Fibroblast of lung (primary cell): Measurements from ENCODE around the gene PF4V1. TPM values are rescaled to one million over a fixed set of nuclear protein-coding genes. Genes with fewer than 3 reads are reported as not detected.

Source experiments
- DNase-seq, 2 donors: peaks; one replicate each; pipeline versions ENCODE4 v3.0.0 to v3.0.0-alpha.2; 2010; ENCODE audit warnings: low read depth in 2 of 2
- H2AFZ ChIP-seq: 2 replicates; pipeline ENCODE4 v1.5.1; 2012; ENCODE audit warnings: low read length, control low read depth, inconsistent platforms
- H3K27ac ChIP-seq: 2 replicates; pipeline ENCODE4 v1.5.1; 2011; ENCODE audit warnings: low read length, control low read depth; ENCODE audit not compliant: insufficient read depth
- H3K27me3 ChIP-seq: 2 replicates; pipeline ENCODE4 v1.5.1; 2011; ENCODE audit warnings: mild to moderate bottlenecking, low read length; ENCODE audit not compliant: control insufficient read depth, insufficient read depth
- H3K36me3 ChIP-seq: 2 replicates; pipeline ENCODE4 v1.5.1; 2011; ENCODE audit warnings: low read length; ENCODE audit not compliant: control insufficient read depth, insufficient read depth
- H3K4me1 ChIP-seq: 2 replicates; pipeline ENCODE4 v1.5.1; 2011; ENCODE audit warnings: low read length; ENCODE audit not compliant: control insufficient read depth, insufficient read depth; ENCODE audit errors: extremely low read depth
- H3K4me2 ChIP-seq: 2 replicates; pipeline ENCODE4 v1.5.1; 2011; ENCODE audit warnings: low read length, control low read depth; ENCODE audit not compliant: insufficient read depth; ENCODE audit errors: extremely low read depth
- H3K4me3 ChIP-seq, 4 experiments: fragments of 200-600 bp in 1 of 4; sonication (generic) in 1 of 4; replicated peaks in 1 of 4; 2 replicates each; pipeline ENCODE4 v1.5.1; 2011 to 2016; ENCODE audit warnings: low read length in 4 of 4, low read depth in 3 of 4, mild to moderate bottlenecking in 3 of 4, control low read depth in 2 of 4, inconsistent platforms in 1 of 4, mixed read lengths in 1 of 4; ENCODE audit not compliant: insufficient read depth in 1 of 4; ENCODE audit errors: control extremely low read depth in 1 of 4
- H3K79me2 ChIP-seq: 2 replicates; pipeline ENCODE4 v1.5.1; 2012; ENCODE audit warnings: mild to moderate bottlenecking, low read length, inconsistent platforms; ENCODE audit not compliant: control insufficient read depth, insufficient read depth
- H3K9ac ChIP-seq: 2 replicates; pipeline ENCODE4 v1.5.1; 2011; ENCODE audit warnings: mild to moderate bottlenecking, low read length, control low read depth; ENCODE audit not compliant: insufficient read depth
- H3K9me3 ChIP-seq: 2 replicates; pipeline ENCODE4 v1.5.1; 2012; ENCODE audit warnings: low read depth, low read length; ENCODE audit not compliant: control insufficient read depth, insufficient read depth
- H4K20me1 ChIP-seq: 2 replicates; pipeline ENCODE4 v1.5.1; 2011; ENCODE audit warnings: low read length; ENCODE audit not compliant: control insufficient read depth, insufficient read depth; ENCODE audit errors: extremely low read depth
- EZH2 ChIP-seq: IDR thresholded peaks from 2 replicates; pipeline ENCODE4 v1.5.1; 2012; ENCODE audit warnings: low read length, control low read depth, mild to moderate bottlenecking; ENCODE audit errors: missing control alignments
- polyA plus RNA-seq, 2 donors: library from polyadenylated mRNA; depleted of rRNA in 1 of 2; stranded (reverse) in 1 of 2; unstranded in 1 of 2; fragments of >200 nt; gene quantifications; 2 replicates each; pipeline ENCODE4 v1.2.1, GENCODE V29; 2011 to 2012; ENCODE audit warnings: missing spikeins in 1 of 2
- total RNA-seq: library from RNA; depleted of rRNA; stranded (reverse); fragments of >200 nt; gene quantifications from 2 replicates; pipeline ENCODE4 v1.2.1, GENCODE V29; 2014
- TF ChIP-seq, protein P1 (sequence below), 2 donors: IDR thresholded peaks in 1 of 2; conservative IDR thresholded peaks in 1 of 2; 1 replicate in 1 of 2; 2 replicates in 1 of 2; pipeline ENCODE4 v1.5.1; 2011 to 2012; ENCODE audit warnings: low read length in 2 of 2, control low read depth in 1 of 2, inconsistent platforms in 1 of 2, low read depth in 1 of 2, mild to moderate bottlenecking in 1 of 2

The PF4V1 gene
- total and polyA plus RNA-seq, 2 donors (not counting 1 experiment from before 2014, with no cell fraction given): not detected

- Histone ChIP-seq H2AFZ (no peak overlapping the region), H3K9ac (no peak overlapping the region), H3K27me3 (no peaks in the 10 kb centered on the region), H3K27ac (no peak overlapping the region), H3K4me3 (no peak overlapping the region), H3K36me3 (no peaks in the 10 kb centered on the region), H4K20me1 (no peaks in the 10 kb centered on the region), H3K79me2 (no peaks in the 10 kb centered on the region), H3K4me1 (no peaks in the 10 kb centered on the region), H3K4me2 (no peak overlapping the region), H3K9me3 (no peaks in the 10 kb centered on the region)
- TF ChIP-seq EZH2: no peak
- TF ChIP-seq, protein P1, sequence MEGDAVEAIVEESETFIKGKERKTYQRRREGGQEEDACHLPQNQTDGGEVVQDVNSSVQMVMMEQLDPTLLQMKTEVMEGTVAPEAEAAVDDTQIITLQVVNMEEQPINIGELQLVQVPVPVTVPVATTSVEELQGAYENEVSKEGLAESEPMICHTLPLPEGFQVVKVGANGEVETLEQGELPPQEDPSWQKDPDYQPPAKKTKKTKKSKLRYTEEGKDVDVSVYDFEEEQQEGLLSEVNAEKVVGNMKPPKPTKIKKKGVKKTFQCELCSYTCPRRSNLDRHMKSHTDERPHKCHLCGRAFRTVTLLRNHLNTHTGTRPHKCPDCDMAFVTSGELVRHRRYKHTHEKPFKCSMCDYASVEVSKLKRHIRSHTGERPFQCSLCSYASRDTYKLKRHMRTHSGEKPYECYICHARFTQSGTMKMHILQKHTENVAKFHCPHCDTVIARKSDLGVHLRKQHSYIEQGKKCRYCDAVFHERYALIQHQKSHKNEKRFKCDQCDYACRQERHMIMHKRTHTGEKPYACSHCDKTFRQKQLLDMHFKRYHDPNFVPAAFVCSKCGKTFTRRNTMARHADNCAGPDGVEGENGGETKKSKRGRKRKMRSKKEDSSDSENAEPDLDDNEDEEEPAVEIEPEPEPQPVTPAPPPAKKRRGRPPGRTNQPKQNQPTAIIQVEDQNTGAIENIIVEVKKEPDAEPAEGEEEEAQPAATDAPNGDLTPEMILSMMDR (conservative IDR thresholded peaks at IDR 0.05 in 1 of 2, IDR thresholded peaks at IDR 0.05 in 1 of 2; ENCODE audit: low read depth in 1 of 2, low read length in 2 of 2): no peak
- no peak for DNase-seq
Observed at GRCh38 chr4:73814679-73815078, 38.4 kb upstream of the PF4V1 start.

GRCh38 chr4:73815145-73815544 is 38.0 kb upstream of the PF4V1 start:
- Histone ChIP-seq H3K27ac (no peak overlapping the region), H3K4me1 (no peaks in the 10 kb centered on the region), H3K9me3 (no peaks in the 10 kb centered on the region), H3K27me3 (no peaks in the 10 kb centered on the region), H4K20me1 (no peaks in the 10 kb centered on the region), H3K36me3 (no peaks in the 10 kb centered on the region), H3K9ac (no peak overlapping the region), H3K4me3 (no peak overlapping the region), H3K79me2 (no peaks in the 10 kb centered on the region), H3K4me2 (no peak overlapping the region), H2AFZ (no peak overlapping the region)
- TF ChIP-seq EZH2: no peak
- TF ChIP-seq, protein P1 (conservative IDR thresholded peaks at IDR 0.05 in 1 of 2, IDR thresholded peaks at IDR 0.05 in 1 of 2; ENCODE audit: low read depth in 1 of 2, low read length in 2 of 2): no peak
- DNase-seq: peak in 1 of 2 donors; percentile 30

GRCh38 chr4:73816814-73817213 is 36.3 kb upstream of the PF4V1 start:
- peak overlapping the region; percentile 10 for H3K4me2 ChIP-seq
- no peaks in the 10 kb centered on the region for H3K27me3 ChIP-seq
- no peaks in the 10 kb centered on the region for H4K20me1 ChIP-seq
- TF ChIP-seq, protein P1 (conservative IDR thresholded peaks at IDR 0.05 in 1 of 2, IDR thresholded peaks at IDR 0.05 in 1 of 2; ENCODE audit: low read depth in 1 of 2, low read length in 2 of 2): no peak
- TF ChIP-seq EZH2: no peak
- no peak overlapping the region for H3K4me3 ChIP-seq
- no peak overlapping the region for H2AFZ ChIP-seq
- H3K27ac ChIP-seq: no peak overlapping the region
- H3K79me2 ChIP-seq: no peaks in the 10 kb centered on the region
- no peaks in the 10 kb centered on the region for H3K9me3 ChIP-seq
- DNase-seq: peak; percentile 88 to 95
- no peaks in the 10 kb centered on the region for H3K4me1 ChIP-seq
- no peaks in the 10 kb centered on the region for H3K36me3 ChIP-seq
- H3K9ac ChIP-seq: no peak overlapping the region
